Limb (tissue), 2 donors: Measurements from ENCODE around the gene MRPL4.
"Not testable (repeated sequence)": the region's sequence is repeated elsewhere in the genome, so short reads cannot be mapped to it uniquely, and the experiment has no call there.

ENCODE experiments used
- DNase-seq, 2 donors: peaks; one replicate each; pipeline ENCODE4 v3.0.0-alpha.2; 2016; ENCODE audit errors: extremely low spot score in 2 of 2

Gene MRPL4

DNA sequence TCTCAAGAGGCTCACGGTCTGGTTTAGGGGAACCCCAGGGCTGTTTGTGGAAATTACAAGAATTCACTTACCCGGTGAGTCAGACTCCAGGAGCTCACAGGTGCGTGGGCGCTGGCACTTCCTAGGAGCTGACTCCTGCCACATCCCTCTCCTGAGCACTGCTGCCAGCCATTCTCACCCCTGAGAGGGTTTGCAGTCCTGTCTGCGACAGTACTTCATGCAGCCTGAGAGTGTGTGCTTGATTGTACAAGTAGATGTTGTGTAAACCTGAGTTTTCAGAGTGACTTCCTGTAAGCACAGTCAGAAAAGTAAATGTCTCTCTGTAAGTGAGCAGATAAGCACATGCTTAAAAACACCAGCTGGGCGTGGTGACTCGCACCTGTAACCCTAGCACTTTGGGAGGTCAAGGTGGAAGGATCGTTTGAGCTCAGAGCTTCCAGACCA, 8.1 kb downstream of the MRPL4 start:
- no peak for DNase-seq

- no peak for DNase-seq
These were observed 10.8 kb downstream of the MRPL4 start for GRCh38 chr19:10262771-10263170.

DNA sequence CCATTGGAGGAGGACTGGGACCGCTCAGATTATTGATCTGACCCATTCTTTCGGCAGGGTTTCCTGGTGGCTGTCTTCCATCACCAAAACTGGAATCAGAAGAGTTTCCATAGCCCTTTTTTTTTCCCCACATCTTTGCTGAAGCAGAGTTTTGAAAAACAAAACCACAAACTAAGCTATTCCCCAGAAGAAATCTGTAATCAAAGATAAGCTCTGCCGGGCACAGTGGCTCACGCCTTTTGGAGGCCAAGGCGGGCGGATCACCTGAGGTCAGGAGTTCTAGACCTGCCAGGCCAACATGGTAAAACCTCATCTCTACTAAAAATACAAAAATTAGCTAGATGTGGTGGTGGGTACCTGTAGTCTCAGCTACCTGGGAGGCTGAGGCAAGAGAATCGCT, 14.7 kb downstream of the MRPL4 start:
- no peak for DNase-seq

DNA sequence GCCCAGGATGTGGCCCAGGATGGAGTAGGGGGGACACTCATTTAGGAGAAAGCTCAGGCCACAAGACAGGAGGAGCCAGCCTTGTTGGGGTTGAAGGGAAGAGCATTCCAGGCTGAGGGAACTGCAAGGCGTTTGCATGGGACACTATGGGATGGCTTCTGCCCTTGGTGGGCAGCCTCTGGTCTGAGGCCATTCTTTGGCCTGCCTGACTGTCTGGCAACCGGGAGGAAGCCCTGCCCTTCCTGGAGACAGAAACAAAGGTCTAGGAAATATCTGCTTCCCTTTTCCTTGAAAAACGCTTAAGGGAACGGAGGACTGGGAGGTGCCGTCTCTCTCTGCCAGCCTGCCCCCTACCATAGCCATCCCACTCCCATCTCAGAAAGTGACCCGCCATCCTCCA, 16.1 kb downstream of the MRPL4 start:
- no peak for DNase-seq

DNA sequence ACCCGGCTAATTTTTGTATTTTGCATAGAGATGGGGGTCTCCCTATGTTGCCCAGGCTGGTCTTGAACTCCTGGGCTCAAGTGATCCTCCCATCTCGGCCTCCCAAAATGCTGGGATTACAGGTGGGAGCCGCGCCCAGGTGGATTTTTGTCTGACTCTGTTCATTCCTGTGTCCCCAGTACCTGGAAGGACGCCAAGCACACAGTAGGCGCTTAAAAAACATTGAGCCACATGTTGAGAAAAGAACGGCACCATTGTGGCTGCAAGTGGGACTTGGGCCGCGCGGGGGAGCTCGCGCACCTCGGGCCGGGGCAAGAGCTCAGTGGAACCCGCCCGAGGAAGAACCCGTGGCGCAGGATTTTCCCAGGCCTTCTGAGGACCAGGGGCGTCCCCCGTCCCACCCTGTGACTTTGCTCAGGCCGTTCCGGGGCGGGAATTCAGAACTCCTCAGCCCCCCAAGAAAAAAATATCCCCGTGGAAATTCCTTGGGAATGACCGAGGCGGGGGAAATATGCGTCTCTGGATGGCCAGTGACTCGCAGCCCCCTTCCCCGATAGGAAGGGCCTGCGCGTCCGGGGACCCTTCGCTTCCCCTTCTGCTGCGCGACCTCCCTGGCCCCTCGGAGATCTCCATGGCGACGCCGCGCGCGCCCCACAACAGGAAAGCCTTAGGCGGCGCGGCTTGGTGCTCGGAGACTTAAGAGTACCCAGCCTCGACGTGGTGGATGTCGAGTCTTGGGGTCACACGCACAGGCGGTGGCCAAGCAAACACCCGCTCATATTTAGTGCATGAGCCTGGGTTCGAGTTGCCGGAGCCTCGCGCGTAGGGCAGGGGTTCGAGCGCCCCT, 17.5 kb downstream of the MRPL4 start:
- peak; percentile 58 to 89 for DNase-seq

- peak in 1 of 2 donors; percentile 42 for DNase-seq
These were observed 18.2 kb downstream of the MRPL4 start for GRCh38 chr19:10270180-10270615.

- DNase-seq, result peak in 1 of 2 donors; percentile 70
These were observed 18.8 kb downstream of the MRPL4 start, which contains the start of gene ICAM1 for GRCh38 chr19:10270616-10271394. Gene ICAM1 (plus strand): TSS chr19:10271120. CDS start chr19:10271160, 40 bp downstream.

GRCh38 chr19:10271543-10272086, 19.6 kb downstream of the MRPL4 start:
- no peak for DNase-seq

DNA sequence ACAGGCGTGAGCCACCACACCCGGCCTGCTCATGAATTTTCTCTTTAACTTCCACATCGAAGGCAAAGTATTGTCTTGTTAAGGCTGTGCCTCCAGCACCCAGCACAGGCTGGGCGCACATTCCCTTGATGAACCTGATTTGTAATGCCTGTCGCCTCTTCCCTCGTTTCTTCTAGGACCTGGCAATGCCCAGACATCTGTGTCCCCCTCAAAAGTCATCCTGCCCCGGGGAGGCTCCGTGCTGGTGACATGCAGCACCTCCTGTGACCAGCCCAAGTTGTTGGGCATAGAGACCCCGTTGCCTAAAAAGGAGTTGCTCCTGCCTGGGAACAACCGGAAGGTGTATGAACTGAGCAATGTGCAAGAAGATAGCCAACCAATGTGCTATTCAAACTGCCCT, 22.6 kb downstream of the MRPL4 start:
- DNase-seq, result no peak

DNA sequence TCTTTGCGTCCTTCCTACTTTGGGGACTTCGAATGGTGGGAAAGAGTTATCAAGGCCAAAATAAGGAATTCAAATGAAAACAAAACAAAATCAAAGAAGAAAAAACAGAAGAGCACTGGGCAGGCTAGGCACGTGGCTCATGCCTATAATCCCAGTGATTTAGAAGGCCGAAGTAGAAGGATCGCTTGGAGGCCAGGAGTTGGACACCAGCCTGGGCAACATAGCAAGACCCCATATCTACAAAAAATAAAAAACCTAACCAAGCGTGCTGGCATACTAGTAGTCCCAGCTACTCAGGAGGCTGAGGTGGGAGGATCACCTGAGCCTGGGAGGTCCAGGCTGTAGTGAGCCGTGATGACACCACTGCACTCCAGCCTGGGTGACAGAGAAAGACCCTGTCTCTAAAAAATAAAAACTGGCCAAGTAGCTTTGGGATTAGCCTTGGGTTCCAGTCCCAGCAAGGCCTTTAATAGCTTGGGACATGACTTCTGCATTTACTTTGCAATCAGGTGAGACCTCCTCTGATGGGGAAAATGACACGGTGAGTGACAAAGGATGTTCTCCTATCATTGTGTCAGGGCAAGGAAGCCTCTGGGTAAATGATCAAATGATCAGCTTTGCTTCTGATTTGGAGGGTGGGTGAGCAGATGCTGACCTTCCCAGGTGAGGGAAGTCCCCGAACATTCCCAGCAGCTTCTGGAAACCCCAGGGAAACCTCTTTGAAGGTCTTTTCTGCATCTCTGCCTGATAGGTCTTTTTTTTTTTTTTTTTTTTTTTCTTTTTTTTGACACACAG, 26.0 kb downstream of the MRPL4 start:
- no peak for DNase-seq

DNA sequence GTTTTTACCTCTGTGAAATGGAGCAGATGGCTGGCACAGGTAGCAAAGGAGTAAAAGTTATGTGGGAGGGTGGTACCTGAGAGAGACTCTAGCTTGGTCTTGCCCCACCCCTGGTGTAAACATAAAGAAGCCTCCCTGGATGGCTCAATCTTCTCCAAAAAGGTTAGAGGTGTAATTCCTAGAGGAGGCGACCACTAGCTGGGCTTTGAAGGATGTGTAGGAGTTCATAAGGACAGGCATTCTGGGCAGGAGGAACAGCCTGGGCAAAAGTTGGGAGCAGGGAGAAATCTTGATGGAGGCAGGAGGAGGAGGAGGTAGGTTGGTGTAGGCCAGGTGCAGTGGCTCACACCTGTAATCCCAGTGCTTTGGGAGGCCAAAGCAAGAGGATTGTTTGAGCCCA, 26.9 kb downstream of the MRPL4 start:
- DNase-seq, result no peak

- no peak for DNase-seq
These were observed 27.9 kb downstream of the MRPL4 start for GRCh38 chr19:10279737-10280442.

GRCh38 chr19:10282043-10282442, 30.0 kb downstream of the MRPL4 start:
- not testable (repeated sequence) for DNase-seq

GRCh38 chr19:10283301-10284064, 31.5 kb downstream of the MRPL4 start:
- DNase-seq, result no peak

- no peak for DNase-seq
These were observed 32.3 kb downstream of the MRPL4 start for GRCh38 chr19:10284065-10284959.

DNA sequence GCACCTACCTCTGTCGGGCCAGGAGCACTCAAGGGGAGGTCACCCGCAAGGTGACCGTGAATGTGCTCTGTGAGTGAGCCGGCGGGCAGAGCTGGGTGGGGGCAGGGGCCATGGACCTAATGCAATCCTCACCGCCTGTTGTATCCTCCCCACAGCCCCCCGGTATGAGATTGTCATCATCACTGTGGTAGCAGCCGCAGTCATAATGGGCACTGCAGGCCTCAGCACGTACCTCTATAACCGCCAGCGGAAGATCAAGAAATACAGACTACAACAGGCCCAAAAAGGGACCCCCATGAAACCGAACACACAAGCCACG, 32.9 kb downstream of the MRPL4 start:
- no peak for DNase-seq

DNA sequence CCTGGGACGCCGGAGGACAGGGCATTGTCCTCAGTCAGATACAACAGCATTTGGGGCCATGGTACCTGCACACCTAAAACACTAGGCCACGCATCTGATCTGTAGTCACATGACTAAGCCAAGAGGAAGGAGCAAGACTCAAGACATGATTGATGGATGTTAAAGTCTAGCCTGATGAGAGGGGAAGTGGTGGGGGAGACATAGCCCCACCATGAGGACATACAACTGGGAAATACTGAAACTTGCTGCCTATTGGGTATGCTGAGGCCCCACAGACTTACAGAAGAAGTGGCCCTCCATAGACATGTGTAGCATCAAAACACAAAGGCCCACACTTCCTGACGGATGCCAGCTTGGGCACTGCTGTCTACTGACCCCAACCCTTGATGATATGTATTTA, 33.4 kb downstream of the MRPL4 start:
- no peak for DNase-seq

DNA sequence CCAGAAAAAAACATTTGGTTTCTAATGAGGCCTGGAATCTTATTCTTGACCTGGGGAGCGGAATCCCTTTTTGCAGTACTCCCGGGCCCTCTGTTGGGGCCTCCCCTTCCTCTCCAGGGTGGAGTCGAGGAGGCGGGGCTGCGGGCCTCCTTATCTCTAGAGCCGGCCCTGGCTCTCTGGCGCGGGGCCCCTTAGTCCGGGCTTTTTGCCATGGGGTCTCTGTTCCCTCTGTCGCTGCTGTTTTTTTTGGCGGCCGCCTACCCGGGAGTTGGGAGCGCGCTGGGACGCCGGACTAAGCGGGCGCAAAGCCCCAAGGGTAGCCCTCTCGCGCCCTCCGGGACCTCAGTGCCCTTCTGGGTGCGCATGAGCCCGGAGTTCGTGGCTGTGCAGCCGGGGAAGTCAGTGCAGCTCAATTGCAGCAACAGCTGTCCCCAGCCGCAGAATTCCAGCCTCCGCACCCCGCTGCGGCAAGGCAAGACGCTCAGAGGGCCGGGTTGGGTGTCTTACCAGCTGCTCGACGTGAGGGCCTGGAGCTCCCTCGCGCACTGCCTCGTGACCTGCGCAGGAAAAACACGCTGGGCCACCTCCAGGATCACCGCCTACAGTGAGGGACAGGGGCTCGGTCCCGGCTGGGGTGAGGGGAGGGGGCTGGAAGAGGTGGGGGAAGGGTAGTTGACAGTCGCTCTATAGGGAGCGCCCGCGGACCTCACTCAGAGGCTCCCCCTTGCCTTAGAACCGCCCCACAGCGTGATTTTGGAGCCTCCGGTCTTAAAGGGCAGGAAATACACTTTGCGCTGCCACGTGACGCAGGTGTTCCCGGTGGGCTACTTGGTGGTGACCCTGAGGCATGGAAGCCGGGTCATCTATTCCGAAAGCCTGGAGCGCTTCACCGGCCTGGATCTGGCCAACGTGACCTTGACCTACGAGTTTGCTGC, 35.1 kb downstream of the MRPL4 start, which contains the start of gene ICAM4:
Gene ICAM4 (plus strand): TSS at position 153 of the 935 bp plus-strand sequence. CDS start 58 bp downstream, at position 211.
- peak; percentile 27 to 72 for DNase-seq
